LNCaP clone FGC (cell line): Measurements from ENCODE around the gene ZNF414.

ENCODE experiments used
- DNase-seq: peaks from one replicate; pipeline ENCODE4 v3.0.0-alpha.2; 2011; ENCODE audit warnings: low read depth
- H3K4me3 ChIP-seq: 2 replicates; pipeline ENCODE4 v1.5.1; 2011; ENCODE audit warnings: mild to moderate bottlenecking, low read depth, low read length, control low read depth
- TF ChIP-seq, protein P1 (sequence below): IDR thresholded peaks from 2 replicates; pipeline ENCODE4 v1.5.1; 2012; ENCODE audit warnings: mild to moderate bottlenecking; ENCODE audit not compliant: control insufficient read depth, insufficient read depth; ENCODE audit errors: extremely low read depth

The ZNF414 gene

DNA sequence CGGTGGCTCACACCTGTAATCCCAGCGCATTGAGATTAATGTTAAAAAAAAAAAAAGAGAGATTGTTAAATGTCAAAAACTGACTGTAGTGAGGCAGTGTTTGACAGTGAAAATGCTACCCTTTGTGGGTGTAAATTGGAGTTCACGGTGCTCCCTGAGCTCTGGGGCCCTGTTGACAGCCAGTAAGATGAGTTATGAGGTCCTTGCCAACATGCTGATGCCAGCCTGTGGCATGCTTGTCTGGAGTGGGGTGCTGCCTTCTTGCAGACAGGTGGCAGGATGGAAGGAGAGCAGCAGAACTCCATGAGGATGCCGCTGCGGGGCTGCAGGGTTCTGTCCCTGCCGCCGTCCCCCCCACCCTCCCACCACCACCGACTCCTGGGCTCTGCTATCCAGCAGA lies 37.4 kb downstream of the ZNF414 start:
- no peak overlapping the region for H3K4me3 ChIP-seq
- DNase-seq: no peak
- TF ChIP-seq, protein P1, sequence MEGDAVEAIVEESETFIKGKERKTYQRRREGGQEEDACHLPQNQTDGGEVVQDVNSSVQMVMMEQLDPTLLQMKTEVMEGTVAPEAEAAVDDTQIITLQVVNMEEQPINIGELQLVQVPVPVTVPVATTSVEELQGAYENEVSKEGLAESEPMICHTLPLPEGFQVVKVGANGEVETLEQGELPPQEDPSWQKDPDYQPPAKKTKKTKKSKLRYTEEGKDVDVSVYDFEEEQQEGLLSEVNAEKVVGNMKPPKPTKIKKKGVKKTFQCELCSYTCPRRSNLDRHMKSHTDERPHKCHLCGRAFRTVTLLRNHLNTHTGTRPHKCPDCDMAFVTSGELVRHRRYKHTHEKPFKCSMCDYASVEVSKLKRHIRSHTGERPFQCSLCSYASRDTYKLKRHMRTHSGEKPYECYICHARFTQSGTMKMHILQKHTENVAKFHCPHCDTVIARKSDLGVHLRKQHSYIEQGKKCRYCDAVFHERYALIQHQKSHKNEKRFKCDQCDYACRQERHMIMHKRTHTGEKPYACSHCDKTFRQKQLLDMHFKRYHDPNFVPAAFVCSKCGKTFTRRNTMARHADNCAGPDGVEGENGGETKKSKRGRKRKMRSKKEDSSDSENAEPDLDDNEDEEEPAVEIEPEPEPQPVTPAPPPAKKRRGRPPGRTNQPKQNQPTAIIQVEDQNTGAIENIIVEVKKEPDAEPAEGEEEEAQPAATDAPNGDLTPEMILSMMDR: no peak

DNA sequence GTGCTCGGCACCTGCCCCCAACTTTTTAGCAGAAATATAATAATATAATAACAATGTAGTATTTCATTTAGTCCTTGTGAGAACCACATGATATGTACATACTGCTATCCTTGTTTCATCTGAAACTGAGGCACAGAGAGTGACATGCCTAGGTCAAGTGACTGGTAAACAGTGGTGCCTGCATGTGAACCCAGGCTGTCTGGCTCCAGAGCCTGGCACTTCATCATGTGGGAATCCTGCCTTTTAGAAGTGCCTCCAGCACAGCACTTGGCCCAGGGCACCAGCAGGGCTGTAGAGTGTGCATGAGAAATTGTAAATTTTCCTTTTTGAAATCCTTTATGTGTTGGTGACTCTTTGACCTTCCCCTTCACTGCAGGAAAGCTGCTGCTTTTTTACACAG lies 39.0 kb downstream of the ZNF414 start:
- TF ChIP-seq, protein P1: no peak
- no peak overlapping the region for H3K4me3 ChIP-seq
- no peak for DNase-seq

DNA sequence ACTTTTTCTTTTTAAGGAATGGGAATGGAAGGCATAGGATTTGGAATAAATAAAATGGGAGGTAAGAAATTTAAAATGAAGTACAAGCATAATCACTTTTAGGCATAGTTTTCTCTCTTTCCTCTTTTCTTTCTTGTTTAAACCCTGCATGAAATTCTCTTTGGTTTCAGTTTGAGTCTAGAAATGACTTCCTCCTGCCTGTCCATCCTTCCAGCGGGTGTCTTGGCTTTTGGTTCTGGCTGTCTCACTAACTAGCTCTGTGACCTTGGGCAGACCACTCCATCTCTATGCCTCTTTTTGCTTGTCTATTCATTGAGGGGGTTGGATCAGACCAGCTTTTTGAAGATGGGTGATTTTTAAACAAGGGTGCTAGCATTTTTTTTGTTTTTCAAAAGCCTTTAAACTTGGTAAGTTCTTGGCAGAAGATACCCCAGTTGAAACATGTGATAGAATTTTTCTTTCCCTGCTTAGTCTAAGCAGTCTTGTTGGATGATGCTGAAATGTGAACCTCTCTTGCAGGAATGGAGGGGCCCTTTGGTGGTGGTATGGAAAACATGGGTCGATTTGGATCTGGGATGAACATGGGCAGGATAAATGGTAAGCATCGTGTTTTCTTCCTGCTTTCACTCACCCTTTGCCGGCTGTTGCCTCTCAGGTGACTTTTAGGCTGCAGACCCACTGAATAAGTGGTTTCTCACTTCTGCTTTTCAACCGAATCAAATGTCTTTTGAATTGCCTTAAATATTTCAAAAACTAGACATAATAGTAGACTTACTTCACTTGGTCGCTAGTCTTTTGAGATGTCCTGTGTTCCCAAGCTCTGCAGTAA lies 40.1 kb downstream of the ZNF414 start:
- DNase-seq: no peak
- no peak overlapping the region for H3K4me3 ChIP-seq
- TF ChIP-seq, protein P1: no peak

DNA sequence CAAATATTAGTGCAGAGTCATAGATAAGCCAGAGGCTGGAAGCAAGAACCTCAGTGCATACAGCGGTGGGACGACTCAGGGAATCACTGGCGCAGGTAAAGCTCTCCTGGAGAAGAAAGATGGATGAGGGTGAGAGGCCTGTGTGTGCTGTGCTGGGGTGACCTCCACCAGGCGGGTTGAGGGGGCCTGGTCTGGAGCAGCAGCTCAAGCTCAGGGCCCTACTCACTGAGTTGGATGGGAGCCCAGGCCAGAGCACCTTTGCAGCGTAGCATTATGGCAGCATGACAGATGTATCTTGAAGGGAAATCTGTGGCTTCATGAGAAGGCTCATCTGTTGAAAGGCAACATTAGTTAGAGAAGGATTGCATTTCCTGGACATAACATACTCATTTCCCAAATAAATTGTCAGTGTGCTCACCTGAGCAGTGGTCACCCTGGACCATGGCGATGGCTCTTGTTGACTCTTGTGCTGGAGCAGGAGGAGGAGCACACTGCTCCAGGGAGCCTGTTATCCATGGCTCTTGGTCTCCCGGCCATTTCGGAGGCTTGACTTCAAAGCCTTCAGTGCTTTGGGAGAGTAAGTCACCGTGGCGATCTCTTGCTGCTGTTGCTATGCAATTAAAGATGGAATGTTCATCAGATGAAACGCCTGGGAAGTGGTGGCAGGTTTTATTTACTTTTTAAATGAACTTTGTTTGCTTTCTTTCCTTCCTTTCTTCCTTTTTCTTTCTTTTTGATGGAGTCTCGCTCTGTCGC lies 44.2 kb downstream of the ZNF414 start:
- TF ChIP-seq, protein P1: no peak
- no peak for DNase-seq
- H3K4me3 ChIP-seq: no peak overlapping the region

DNA sequence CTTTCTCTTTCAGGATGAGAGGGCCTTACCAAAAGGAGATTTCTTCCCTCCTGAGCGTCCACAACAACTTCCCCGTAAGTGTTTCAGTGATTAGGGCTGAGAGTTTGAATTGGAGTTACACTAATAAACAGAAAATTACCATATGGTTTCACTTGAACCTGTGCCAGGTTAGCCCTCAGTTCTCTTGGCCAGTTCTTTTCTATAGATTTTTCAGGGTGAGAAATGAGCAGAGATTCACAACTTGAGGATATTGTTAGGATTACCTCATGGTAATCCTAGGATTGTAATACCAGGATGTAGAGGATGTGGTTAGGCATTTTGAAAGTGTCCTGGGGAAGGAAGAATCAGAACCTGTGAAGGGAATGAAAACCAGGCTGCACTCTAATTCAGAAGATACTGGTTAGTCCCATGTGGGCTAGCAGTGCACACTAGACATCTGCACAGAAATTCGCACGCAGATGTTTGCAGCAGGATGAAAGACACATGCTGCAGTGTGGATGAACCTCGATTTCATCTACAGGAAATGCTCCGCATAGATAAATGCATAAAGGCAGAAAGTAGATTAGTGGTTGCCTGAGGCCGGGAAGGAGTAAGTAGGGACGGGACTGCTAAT lies 45.1 kb downstream of the ZNF414 start:
- no peak overlapping the region for H3K4me3 ChIP-seq
- TF ChIP-seq, protein P1: no peak
- DNase-seq: no peak

DNA sequence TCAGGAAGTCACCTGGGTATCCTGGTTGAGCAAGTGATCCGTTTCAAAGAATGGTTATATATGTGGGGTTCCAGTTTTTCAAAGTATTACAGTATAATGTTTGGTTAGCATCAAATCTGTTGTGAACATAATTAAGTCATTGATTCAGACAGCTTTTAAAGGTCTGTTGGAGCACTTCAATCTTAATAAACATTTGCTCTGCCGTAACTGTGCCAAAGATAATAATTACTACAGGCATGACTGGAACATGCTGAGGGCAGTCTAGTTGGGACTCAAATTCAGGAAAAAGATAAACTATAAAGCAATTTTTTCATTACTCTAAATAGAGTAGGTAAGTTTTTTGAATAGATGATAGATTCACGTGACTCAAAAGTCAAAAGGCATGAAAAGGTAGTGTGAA lies 45.8 kb downstream of the ZNF414 start:
- DNase-seq: peak; percentile 62
- no peak overlapping the region for H3K4me3 ChIP-seq
- TF ChIP-seq, protein P1: no peak
